Stimulated activated CD4-positive, alpha-beta T cell treated with anti-CD3 and anti-CD28 coated beads, TNF-alpha, amount 100 ng/mL, for 1 hour (primary cell): Measurements from ENCODE around the gene RPL36A.

Experiments
- DNase-seq, 3 donors: peaks; one replicate each; pipeline ENCODE4 v3.0.0-alpha.2; 2020; ENCODE audit warnings: low read depth in 3 of 3, low spot score in 1 of 3

Gene RPL36A

GRCh38 chrX:101430457-101431078 is 39.8 kb downstream of the RPL36A start:
- DNase-seq = no peak

GRCh38 chrX:101442085-101442484 is 51.3 kb downstream of the RPL36A start:
- DNase-seq = no peak
